HG03378 (cell line): ENCODE measurements around the gene TKTL1.

Experiments
- ATAC-seq: cut with Tn5 transposase; IDR thresholded peaks from one replicate; pipeline ENCODE4 v1.9.1; 2021; ENCODE audit warnings: mild to moderate bottlenecking, moderate library complexity; ENCODE audit not compliant: unreplicated experiment

The TKTL1 gene

GRCh38 chrX:154309041-154309775, 13.6 kb downstream of the TKTL1 start:
- ATAC-seq, result no peak

- ATAC-seq, result no peak
Measured at GRCh38 chrX:154310616-154311536, 15.3 kb downstream of the TKTL1 start.

GRCh38 chrX:154312116-154312515, 16.5 kb downstream of the TKTL1 start:
- no peak for ATAC-seq

GRCh38 chrX:154313147-154313546, 17.6 kb downstream of the TKTL1 start:
- no peak for ATAC-seq

- ATAC-seq, result no peak
Measured at GRCh38 chrX:154315416-154315815, 19.8 kb downstream of the TKTL1 start.

GRCh38 chrX:154317391-154317995, 21.9 kb downstream of the TKTL1 start:
- ATAC-seq, result no peak

GRCh38 chrX:154320406-154320805, 24.8 kb downstream of the TKTL1 start:
- no peak for ATAC-seq

- ATAC-seq, result no peak
Measured at GRCh38 chrX:154321152-154321551, 25.6 kb downstream of the TKTL1 start.

- ATAC-seq, result no peak
Measured at GRCh38 chrX:154321594-154321993, 26.0 kb downstream of the TKTL1 start.

GRCh38 chrX:154322890-154323289, 27.3 kb downstream of the TKTL1 start:
- ATAC-seq, result no peak

GRCh38 chrX:154323537-154323936, 27.9 kb downstream of the TKTL1 start:
- ATAC-seq, result no peak

GRCh38 chrX:154325541-154325940, 29.9 kb downstream of the TKTL1 start:
- ATAC-seq, result no peak

- no peak for ATAC-seq
Measured at GRCh38 chrX:154327038-154327820, 31.6 kb downstream of the TKTL1 start.

- no peak for ATAC-seq
Measured at GRCh38 chrX:154328646-154329045, 33.1 kb downstream of the TKTL1 start.

GRCh38 chrX:154329294-154329693, 33.7 kb downstream of the TKTL1 start:
- ATAC-seq, result no peak

- ATAC-seq, result no peak
Measured at GRCh38 chrX:154332561-154332960, 37.0 kb downstream of the TKTL1 start.

GRCh38 chrX:154333116-154333515, 37.5 kb downstream of the TKTL1 start:
- no peak for ATAC-seq

GRCh38 chrX:154333837-154334271, 38.3 kb downstream of the TKTL1 start:
- peak; percentile 66 for ATAC-seq

- no peak for ATAC-seq
Measured at GRCh38 chrX:154334496-154334895, 38.9 kb downstream of the TKTL1 start.

GRCh38 chrX:154341399-154342298, 46.1 kb downstream of the TKTL1 start:
- peak; percentile 59 for ATAC-seq
